ENCODE data around the gene ATG4B.

ATG4B gene

GRCh38 chr2:241692448-241692847 is 55.0 kb downstream of the ATG4B start:
- no peaks in the 10 kb centered on the region for H3K27me3 ChIP-seq (ENCODE audit: insufficient read depth, low read length)
- H3F3A ChIP-seq (ENCODE audit: insufficient read depth, low read length): no peaks in the 10 kb centered on the region
- peaks cover 8% of the 10 kb centered on the region for H3K79me2 ChIP-seq (ENCODE audit: insufficient read depth, low read length)
- H4K20me1 ChIP-seq (ENCODE audit: insufficient read depth, low read length): no peaks in the 10 kb centered on the region
- no peaks in the 10 kb centered on the region for H3K9me3 ChIP-seq (ENCODE audit: low read length)
- H3K9ac ChIP-seq (ENCODE audit: low read length): no peak overlapping the region
- H3K4me2 ChIP-seq (ENCODE audit: low read length): no peak overlapping the region
- H3K27ac ChIP-seq (ENCODE audit: low read depth, low read length, poor library complexity, severe bottlenecking): no peak overlapping the region
- TF ChIP-seq CTCF (IDR thresholded peaks at IDR 0.05; ENCODE audit: low read length): no peak
- TF ChIP-seq EZH2 (IDR thresholded peaks at IDR 0.05; ENCODE audit: borderline replicate concordance, low read length): no peak
- H3K4me1 ChIP-seq (ENCODE audit: insufficient read depth, low read length, severe bottlenecking): peaks cover 17% of the 10 kb centered on the region
- H2AFZ ChIP-seq (ENCODE audit: low read length): no peak overlapping the region
- H3K36me3 ChIP-seq (ENCODE audit: insufficient read depth, low read length): peaks cover 59% of the 10 kb centered on the region
- no peak overlapping the region for H3K4me3 ChIP-seq (ENCODE audit: low read depth, low read length, poor library complexity, severe bottlenecking)
- no peaks in the 10 kb centered on the region for H3K9me2 ChIP-seq (ENCODE audit: low read depth, low read length)

DNA sequence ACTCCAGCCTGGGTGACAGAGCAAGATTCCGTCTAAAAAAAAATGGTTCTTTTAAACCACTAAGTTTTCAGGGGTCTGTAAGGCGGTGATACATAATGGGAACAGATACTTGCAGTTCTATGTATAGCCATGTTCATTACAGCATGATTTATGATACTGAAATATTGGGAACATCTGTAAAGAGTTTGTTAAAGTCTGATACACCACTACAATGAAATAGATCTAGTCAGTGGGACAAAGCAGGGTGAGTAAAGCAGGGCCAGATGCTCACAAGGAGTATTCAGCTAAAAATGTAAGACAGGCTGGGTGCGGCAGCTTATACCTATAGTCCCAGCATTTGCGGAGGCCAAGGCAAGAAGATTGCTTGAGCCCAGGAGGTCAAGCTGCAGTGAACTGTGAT is 58.2 kb downstream of the ATG4B start:
- Histone ChIP-seq H3K4me1 (ENCODE audit: insufficient read depth, low read length, severe bottlenecking) (peaks cover 5% of the 10 kb centered on the region), H3K9me2 (ENCODE audit: low read depth, low read length) (no peaks in the 10 kb centered on the region), H3K36me3 (ENCODE audit: insufficient read depth, low read length) (peaks cover 43% of the 10 kb centered on the region), H4K20me1 (ENCODE audit: insufficient read depth, low read length) (no peaks in the 10 kb centered on the region), H3K9me3 (ENCODE audit: low read length) (no peaks in the 10 kb centered on the region), H2AFZ (ENCODE audit: low read length) (no peak overlapping the region), H3K79me2 (ENCODE audit: insufficient read depth, low read length) (no peaks in the 10 kb centered on the region), H3K27ac (ENCODE audit: low read depth, low read length, poor library complexity, severe bottlenecking) (no peak overlapping the region), H3K27me3 (ENCODE audit: insufficient read depth, low read length) (no peaks in the 10 kb centered on the region), H3F3A (ENCODE audit: insufficient read depth, low read length) (no peaks in the 10 kb centered on the region), H3K4me3 (ENCODE audit: low read depth, low read length, poor library complexity, severe bottlenecking) (no peak overlapping the region), H3K9ac (ENCODE audit: low read length) (no peak overlapping the region), H3K4me2 (ENCODE audit: low read length) (no peak overlapping the region)
- TF ChIP-seq CTCF (IDR thresholded peaks at IDR 0.05; ENCODE audit: low read length) (no peak), EZH2 (IDR thresholded peaks at IDR 0.05; ENCODE audit: borderline replicate concordance, low read length) (no peak)

DNA sequence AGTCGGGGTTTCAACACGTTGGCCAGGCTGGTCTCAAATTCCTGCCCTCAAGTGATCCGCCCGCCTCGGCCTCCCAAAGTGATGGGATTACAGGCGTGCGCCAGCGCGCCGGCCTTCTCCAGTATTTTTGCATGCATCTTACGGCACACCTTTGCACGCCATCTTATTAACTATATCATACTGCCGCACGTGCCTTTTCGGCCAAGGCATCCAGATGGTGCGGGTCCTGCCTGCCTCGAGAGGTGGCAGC is 63.6 kb downstream of the ATG4B start:
- peak overlapping the region; percentile 76 for H3K4me2 ChIP-seq (ENCODE audit: low read length)
- TF ChIP-seq EZH2 (IDR thresholded peaks at IDR 0.05; ENCODE audit: borderline replicate concordance, low read length) (no peak), CTCF (IDR thresholded peaks at IDR 0.05; ENCODE audit: low read length) (peak; percentile 49)
- peak overlapping the region; percentile 77 for H3K27ac ChIP-seq (ENCODE audit: low read depth, low read length, poor library complexity, severe bottlenecking)
- peaks cover 19% of the 10 kb centered on the region for H3K4me1 ChIP-seq (ENCODE audit: insufficient read depth, low read length, severe bottlenecking)
- H3K36me3 ChIP-seq (ENCODE audit: insufficient read depth, low read length): peaks cover 17% of the 10 kb centered on the region
- peaks cover 7% of the 10 kb centered on the region; the same call in 1 of the 2 replicates for H3K79me2 ChIP-seq (ENCODE audit: insufficient read depth, low read length)
- no peaks in the 10 kb centered on the region for H3K9me2 ChIP-seq (ENCODE audit: low read depth, low read length)
- no peak overlapping the region for H2AFZ ChIP-seq (ENCODE audit: low read length)
- H4K20me1 ChIP-seq (ENCODE audit: insufficient read depth, low read length): no peaks in the 10 kb centered on the region
- H3K27me3 ChIP-seq (ENCODE audit: insufficient read depth, low read length): no peaks in the 10 kb centered on the region
- peaks cover 5% of the 10 kb centered on the region for H3K9me3 ChIP-seq (ENCODE audit: low read length)
- peak overlapping the region; percentile 77 for H3K4me3 ChIP-seq (ENCODE audit: low read depth, low read length, poor library complexity, severe bottlenecking)
- no peaks in the 10 kb centered on the region for H3F3A ChIP-seq (ENCODE audit: insufficient read depth, low read length)
- peak overlapping the region; percentile 93 for H3K9ac ChIP-seq (ENCODE audit: low read length)
